GM15510 (cell line): Measurements from ENCODE around the gene RPA1.

ENCODE experiments used
- POLR2A ChIP-seq: IDR thresholded peaks from 3 replicates; pipeline ENCODE4 v1.6.1; 2011; ENCODE audit warnings: borderline replicate concordance; ENCODE audit not compliant: insufficient read length; ENCODE audit errors: extremely low read depth

The RPA1 gene

DNA sequence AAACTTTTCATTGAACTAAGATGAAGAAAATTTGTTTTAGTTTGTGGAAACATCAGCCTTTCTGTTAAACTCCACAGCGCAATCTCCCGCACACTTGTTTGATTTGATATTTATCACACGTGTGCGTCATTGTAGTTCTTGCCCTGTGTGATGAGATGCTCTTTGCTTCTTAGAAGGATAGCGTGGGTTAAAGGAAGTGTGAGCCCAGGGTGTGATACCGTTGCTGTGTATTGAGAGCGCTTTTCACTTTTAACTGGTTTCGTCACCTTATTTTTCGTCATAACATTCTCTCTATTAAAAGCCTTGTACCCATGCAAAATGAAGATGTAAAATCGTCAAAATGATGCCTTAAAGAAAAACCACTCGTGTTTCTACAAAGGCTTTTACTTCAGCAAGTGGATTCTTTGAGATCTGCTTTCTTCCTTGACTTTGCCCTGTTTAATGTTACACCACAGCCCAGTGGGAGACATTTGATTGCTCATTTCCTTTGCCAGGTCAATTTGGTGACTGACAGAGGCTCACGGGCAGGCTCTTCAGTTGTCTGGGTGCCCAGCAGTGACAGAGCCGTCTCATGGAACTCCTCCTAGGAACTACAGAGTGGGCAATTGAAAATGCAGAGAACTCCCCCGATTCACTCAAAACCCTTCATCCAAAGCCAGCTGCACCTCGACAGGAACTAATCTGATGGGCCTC lies 61.1 kb downstream of the RPA1 start:
- TF ChIP-seq POLR2A, result no peak

DNA sequence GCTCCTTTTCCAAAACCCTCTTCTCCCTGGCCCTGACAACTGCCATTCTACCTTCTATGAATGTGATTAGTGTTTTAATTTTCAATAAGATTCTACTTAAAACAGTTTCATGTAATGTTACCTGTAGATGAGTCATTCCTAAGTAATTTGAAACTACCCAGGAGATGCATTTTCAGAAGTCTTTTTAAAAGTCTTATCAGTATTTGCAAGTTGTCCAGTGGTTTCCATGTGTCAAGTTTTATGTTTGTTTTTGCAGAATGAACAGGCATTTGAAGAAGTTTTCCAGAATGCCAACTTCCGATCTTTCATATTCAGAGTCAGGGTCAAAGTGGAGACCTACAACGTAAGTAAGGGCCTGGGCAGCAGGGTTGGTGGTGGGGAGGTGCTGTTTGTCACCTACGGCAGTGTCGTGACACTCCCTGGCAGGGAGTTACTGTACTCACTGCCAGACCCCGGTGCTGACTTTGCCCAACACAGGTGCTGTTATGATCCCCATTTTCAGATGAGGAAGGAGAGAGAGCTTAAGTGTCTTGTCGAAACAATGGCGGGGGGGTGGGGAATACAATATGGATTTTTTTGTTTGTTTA lies 65.0 kb downstream of the RPA1 start:
- no peak for TF ChIP-seq POLR2A

DNA sequence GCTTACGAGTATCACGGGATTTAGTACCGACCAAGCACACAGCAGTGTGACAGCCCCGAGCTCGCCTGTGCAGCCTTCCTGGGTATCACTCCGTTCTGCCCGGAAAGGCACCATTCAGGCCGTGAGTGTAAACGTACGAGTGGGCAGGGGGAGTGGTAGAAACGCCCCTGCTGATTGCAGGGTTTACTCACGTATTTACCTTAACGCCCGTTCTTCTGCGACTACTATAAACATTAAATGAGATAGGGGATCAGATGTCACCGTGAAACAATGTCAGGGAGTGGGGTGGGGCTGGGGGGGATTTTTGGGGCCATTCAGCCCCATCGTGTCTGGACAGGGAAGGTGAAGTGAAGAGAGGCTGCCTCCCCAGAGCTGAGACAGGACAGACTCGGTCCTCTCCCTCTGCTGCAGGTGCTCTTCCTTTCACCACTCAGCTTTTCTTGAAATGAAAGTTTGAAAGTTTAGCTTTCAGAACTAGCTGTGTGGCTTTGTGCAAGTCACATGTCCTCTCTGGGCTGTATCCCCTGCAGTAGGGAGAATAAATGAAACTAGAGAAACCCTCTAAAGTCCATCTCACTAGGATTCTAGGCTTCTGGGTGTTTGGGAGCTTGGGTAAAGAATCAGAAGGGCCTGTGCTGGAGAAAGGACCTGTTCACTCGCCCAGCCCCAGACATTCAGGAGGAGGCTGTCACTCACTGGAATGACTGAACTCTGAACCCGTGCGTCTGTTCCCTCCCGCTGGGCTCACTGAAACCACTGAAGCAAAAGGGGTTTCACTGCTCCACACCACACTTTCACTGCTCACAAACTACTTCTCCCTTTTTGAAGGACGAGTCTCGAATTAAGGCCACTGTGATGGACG lies 66.7 kb downstream of the RPA1 start:
- no peak for TF ChIP-seq POLR2A

DNA sequence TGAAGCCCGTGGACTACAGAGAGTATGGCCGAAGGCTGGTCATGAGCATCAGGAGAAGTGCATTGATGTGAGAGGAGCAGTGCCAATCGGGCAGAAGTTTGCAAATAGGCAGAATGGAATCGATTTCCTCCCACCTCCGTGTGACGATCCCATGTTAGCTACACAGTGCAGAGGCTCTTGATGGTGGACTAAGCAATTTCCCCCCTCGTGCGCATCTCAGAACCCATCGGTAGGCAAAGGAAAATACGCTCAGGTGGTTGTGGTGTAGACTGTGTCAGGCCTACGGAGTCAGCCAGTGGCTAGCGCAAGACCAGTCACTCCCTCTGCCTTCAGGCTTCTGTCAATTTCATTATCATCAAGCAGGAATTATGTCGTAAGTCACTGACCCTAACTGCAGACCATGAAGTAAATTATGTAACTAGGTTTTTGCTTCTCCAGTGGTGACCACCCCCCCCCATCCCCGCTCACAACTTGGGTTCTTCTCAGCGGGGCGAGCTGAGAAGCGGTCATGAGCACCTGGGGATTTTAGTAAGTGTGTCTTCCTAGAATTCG lies 67.4 kb downstream of the RPA1 start:
- TF ChIP-seq POLR2A, result no peak

DNA sequence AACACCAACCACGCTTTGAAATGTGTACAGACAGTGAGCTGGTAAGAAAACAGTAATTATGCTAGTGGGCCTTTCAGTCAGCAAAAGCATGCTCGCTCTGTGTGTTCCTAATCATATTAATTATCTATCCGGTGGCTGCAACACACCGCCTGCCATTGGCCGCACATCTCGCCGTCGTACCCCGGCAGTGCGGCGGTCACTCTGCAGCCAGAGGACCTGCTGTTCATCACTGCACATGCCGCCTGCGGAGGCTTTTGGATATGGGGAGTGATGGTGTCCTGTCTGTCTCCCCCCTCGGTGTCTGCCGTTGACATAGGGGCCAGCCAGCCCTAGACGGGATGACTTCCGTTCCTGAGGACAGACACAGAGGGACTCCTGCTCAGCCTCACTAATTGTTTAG lies 68.5 kb downstream of the RPA1 start:
- TF ChIP-seq POLR2A, result no peak

DNA sequence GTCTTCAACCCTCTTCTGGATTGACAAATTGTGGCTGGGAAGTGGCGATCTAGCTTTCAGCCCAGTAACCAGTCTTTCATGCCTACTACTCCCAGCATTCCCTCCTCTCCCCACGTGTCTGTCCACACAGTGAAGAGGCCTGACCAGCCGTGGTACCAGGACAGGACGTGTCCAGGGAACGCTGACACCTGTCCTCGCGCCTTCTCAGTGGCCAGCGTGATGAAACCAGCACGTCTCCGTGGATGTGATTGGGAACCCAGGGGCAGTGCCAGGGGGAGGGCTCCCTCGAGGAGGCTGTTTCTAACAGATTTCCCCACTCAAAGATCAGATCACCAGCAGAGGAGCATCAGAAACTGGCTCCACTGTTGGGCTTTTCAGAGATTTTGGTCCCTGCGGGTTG lies 69.1 kb downstream of the RPA1 start:
- no peak for TF ChIP-seq POLR2A

DNA sequence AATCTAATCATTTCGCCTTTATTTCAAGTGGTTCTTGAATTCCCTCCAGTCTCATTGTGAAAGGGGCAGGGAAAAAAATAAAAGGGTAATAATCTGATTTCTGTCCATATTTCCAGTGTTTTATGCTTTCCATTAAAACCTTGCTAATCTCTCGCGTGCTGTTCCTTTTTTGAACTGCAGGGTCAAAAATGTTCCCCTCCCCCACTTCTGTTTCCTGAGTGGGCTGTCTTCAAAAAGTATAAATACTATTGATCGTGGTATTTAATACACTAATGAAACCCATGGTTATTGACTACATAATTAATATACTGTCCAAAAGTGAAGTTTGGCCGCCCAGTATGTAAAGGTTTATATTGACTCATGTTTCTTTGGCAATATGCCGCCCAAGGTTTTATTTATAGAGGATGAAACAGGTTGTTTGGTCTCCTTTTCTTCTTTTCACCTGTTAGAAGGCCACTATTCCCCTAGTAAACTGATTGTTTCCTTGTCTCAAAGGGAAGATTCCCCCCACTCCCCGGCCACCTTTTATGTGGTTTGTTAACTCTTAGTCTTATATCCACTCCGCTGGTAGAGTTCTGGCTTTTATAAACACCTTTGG lies 69.7 kb downstream of the RPA1 start:
- no peak for TF ChIP-seq POLR2A

DNA sequence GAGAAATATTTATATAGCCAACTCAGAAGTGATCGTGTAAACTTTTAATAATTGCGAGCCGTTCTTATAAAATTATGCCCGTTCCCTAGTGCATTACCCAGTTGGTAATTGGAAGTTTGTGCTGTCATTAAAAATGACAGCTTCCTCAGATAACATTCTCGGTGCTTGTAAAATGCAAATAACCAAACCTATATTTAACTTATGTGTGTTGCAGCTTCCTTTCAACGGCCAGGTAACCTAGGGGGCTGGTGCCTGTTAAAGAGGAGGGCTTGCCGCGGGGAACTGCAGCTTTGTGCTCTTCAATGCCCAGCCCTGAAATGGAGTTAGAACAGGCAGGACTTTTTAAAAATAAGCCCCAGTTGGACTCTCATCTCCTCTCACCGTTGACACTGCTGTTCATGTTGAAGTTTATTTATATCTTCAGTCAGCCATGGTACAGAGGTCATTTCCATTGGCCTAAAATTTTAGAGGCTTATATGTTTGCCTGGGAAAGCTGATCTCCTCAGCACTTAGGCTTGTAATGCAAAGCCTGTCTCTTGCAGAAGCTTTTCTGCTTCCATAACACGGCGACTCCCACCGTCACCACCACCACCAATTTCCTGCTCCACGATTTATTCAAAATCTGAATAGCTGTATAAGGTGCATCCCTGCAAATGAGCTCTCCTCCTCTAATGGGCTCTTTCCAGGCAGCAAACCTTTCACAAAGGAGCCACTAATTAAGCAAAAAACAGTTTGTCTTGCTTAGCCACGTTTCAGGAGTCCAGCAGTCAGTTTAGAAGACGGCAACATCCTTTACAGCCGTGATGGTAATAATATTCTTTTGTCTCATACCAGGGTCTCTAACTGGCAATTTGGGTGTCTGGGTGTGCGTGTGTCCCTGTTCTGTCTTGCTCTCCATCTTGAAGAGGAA lies 74.7 kb downstream of the RPA1 start:
- no peak for TF ChIP-seq POLR2A

DNA sequence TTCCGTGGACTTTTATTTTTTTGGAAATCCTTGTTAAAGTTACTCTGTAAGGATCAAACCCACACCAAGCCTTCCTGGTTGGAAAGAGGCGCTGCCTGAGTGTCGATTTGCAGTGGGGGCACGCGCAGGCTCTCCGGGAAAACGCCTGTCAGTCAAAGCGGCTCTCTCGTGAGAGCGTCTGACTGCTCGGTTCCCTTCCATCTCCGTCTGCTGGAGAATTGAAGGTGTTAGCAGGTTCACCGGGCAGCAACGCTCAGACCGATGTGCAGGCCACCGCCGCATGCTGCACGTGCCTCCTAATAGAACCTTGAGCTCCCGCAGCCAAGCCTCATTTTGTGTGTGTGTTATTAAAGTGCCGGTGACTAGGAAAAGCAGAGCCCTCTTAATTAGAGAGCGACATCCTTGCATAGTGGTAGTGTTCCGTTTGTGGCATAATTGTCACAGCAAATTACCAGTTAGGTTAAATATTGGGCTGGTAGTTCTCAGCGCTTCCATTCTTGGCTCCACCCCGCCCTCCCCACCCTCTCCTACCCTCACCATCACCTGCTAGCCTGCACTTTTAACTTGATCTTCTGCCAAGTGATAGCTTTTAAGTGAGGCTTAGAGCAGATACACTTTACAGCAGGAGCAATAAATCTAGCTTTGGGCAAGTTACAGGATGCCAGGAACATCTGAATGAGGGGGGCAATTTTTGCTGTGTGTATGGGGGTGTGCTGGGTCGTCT lies 75.5 kb downstream of the RPA1 start:
- no peak for TF ChIP-seq POLR2A

DNA sequence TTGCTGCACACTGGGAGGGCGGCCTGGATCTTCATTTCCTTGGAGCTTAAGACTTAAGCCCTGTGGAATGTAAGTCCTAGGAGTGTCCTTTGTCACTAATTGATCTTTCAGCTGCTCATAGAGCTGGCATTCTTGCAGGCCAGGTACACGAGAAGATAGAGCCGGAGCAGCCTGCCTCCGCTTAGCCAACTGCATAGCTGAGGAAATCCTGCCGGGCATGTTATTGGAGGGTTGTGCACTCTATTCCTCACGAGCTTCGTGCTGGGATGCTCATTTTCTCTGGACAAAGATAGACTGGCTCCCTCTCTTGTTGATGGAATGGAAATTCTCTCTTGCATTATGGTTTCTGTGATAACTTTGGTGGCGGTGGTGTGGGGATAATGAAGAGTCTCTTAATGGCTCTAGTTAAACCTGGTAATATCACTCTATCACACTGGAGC lies 76.9 kb downstream of the RPA1 start:
- no peak for TF ChIP-seq POLR2A

DNA sequence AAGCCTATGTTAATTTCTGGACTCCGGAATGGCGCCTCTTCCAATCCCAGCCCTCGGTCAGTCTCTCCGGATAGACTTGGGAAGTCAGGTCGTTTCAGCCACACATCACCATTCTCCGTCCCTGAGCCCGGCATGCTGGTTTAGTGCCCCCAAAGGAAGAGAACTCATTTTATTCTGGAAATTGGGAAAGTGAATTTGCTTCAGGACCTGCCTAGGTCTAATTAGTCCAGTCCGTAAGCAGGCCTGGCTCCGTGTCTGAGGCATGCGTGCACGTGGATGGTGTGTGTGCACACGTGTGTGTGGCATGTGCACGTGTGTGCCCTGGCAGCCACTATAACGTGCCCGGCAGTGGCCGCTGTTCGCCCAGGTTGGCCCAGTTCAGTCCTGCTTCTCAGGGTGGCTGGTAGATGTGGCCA lies 77.4 kb downstream of the RPA1 start:
- no peak for TF ChIP-seq POLR2A

DNA sequence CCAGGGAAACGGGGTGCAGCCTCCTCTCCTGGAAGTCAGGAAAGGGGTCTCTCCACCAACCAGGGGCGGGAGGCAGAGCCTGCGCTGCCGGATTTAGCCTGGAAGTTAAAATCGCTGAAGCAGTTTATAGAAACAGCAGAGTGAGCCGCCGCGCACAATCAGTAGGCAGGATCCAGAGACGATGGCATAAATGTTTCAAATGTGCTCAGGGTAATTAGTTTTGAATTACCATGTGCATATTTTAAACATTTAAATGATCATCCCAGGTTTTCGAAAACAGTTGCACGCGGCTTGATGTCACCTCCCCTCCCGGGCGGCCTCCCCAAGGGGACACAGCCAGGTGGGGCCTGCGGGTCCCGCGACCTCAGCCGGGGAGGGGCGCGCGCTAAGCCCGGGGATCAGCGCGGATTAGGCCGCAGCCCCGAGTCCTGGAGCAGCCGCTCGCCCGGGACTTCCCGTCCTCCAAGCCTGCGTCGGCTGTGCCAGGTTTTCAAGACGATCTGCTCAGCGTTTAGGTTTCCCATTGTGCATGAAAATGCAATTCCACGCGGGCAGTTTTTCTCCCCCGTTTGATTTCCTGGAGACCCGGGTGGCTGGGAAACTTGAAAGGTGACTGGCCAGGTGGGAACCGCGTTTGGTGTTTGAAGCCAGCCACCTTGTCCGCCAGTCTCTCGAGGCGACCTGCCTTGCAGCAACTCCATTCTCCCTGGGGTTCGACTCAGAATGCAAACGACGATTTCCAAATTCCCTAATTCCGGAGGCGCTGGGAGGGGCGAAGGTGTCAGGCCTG lies 78.3 kb downstream of the RPA1 start:
- no peak for TF ChIP-seq POLR2A

DNA sequence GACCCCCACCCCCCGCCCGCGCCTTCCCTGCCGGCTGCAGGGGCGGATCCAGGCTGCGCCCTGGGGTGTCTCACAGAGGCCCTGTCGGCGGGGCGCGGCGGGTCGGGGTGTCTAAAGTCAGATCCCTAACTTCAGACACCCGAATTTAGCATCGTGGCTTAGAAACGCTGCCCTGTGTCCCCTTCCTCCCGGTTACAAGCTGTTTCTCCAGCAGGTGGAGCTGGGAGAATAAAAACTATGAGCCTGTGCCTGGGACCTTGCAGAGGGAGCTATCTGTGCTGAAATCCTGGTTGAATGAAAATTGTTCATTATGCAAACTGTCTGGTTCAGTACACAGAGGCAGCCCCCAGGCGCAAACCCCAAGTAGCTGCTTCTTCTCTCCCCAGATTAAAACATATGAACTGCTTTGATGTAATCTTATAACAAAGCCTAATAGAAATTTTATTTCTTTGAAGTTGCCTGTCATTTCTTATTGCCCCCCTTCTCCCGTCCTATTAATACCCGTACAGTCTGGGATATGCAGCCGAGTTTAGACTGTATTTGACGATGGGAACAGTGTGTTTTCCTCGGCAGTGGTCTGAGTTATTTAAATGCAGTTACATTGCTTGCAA lies 79.0 kb downstream of the RPA1 start:
- TF ChIP-seq POLR2A, result no peak

DNA sequence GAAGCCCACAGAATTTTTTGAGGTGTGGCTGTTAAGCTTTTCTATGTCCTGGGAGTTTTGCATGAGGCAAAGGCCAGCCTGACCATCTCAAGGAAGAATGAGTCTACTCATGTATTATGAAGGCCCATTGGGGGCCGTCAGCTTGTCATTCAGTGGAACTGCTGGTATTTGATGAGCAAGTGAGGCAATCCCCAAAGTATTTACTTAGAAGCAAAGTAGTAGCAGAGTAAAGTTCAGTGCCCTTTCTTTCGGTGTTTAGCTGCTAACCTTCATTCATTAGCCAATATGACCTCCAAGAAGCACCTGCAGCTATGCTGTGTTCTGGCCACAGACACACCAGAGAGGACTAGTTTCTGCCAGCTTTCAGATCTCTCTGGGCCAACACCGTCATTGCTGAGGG lies 80.2 kb downstream of the RPA1 start:
- TF ChIP-seq POLR2A, result no peak
